MCF 10A (cell line): Measurements from ENCODE around the gene EGR2. TPM values are rescaled to one million over a fixed set of nuclear protein-coding genes. Genes with fewer than 3 reads are reported as not detected.
A peak's percentile ranks its signal among the peaks of the same experiment; 100 is the strongest.

Source experiments
- BruUV-seq: library from RNA; stranded (reverse); fragments of 400-500 nt; replicated peaks from 2 replicates; lab custom pipeline; 2021; lab: Mats Ljungman, UMichigan
- CTCF ChIA-PET: fragments of 300-600 bp; sonication (Branson Sonifier 250); formaldehyde crosslinking; extraction: SDS; loops from one replicate; lab custom pipeline; 2021; ENCODE audit warnings: antibody characterized with exemption, inconsistent platforms; lab: Yijun Ruan, JAX
- POLR2A ChIA-PET: fragments of 300-600, 350-650 bp; sonication (Branson Sonifier 250); formaldehyde crosslinking; extraction: SDS; loops from one replicate; lab custom pipeline; 2020; ENCODE audit warnings: antibody characterized with exemption, inconsistent platforms; lab: Yijun Ruan, JAX
- DNase-seq: peaks from one replicate; pipeline ENCODE4 v3.0.0-alpha.2; 2018; ENCODE audit not compliant: unreplicated experiment
- H3K27ac Mint-ChIP-seq: one replicate; pipeline ENCODE4 v1.8.0; 2022; ENCODE audit warnings: mild to moderate bottlenecking, low read depth, mixed read lengths; ENCODE audit not compliant: unreplicated experiment
- H3K27me3 Mint-ChIP-seq: one replicate; pipeline ENCODE4 v1.8.0; 2022; ENCODE audit warnings: mixed read lengths; ENCODE audit not compliant: insufficient read depth, unreplicated experiment
- H3K36me3 Mint-ChIP-seq: one replicate; pipeline ENCODE4 v1.8.0; 2022; ENCODE audit warnings: mild to moderate bottlenecking, moderate library complexity, mixed read lengths; ENCODE audit not compliant: insufficient read depth, unreplicated experiment
- H3K4me1 Mint-ChIP-seq: one replicate; pipeline ENCODE4 v1.8.0; 2022; ENCODE audit warnings: mixed read lengths; ENCODE audit not compliant: insufficient read depth, unreplicated experiment
- H3K4me3 Mint-ChIP-seq: one replicate; pipeline ENCODE4 v1.8.0; 2022; ENCODE audit warnings: mild to moderate bottlenecking, moderate library complexity, mixed read lengths; ENCODE audit not compliant: unreplicated experiment
- H3K9me3 Mint-ChIP-seq: one replicate; pipeline ENCODE4 v1.8.0; 2022; ENCODE audit warnings: mixed read lengths; ENCODE audit not compliant: unreplicated experiment
- intact Hi-C: fragments of 100-400 bp; cut with micrococcal nuclease; formaldehyde crosslinking; loops from 2 replicates; pipeline ENCODE4 v1.14.1; 2022
- total RNA-seq: library from RNA; stranded (reverse); gene quantifications from 2 replicates; pipeline ENCODE4 v1.2.3, GENCODE V29; 2022
- TF ChIP-seq, protein P1 (sequence below): fragments of 200-600 bp; IDR thresholded peaks from one replicate; pipeline ENCODE4 v1.8.0; 2022; ENCODE audit warnings: antibody characterized with exemption, mild to moderate bottlenecking; ENCODE audit not compliant: unreplicated experiment

The EGR2 gene
- total RNA-seq, 1 experiment from 2014 or later: 1.0 TPM

DNA sequence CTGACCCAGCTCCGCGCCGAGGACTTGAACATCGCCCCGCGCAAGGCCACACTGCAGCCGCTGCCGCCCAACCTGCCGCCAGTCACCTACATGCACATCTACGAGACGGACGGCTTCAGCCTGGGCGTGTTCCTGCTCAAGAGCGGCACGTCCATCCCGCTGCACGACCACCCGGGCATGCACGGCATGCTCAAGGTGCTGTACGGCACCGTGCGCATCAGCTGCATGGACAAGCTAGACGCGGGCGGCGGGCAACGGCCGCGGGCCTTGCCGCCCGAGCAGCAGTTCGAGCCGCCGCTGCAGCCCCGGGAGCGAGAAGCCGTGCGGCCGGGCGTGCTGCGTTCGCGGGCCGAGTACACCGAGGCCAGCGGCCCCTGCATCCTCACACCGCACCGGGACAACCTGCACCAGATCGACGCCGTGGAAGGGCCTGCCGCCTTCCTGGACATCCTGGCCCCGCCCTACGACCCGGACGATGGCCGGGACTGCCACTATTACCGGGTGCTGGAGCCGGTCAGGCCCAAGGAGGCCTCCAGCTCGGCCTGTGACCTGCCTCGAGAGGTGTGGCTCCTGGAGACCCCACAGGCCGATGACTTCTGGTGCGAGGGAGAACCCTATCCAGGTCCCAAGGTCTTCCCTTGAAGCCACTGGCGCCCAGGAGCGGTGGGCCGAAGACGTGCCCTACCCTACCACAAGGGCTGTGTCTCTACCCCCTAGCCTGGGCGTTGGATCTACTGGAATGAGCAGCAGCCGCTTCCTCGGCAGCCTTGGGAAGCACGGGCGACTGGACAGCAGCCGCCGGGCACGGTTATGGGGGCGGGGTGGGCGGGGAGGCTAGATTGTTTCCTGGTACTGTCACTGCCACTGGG, 10.7 kb downstream of the EGR2 start:
- intact Hi-C loops: loop anchor here (1.0 to 2.0 kb wide), 2 partner anchors 279 to 373 kb away; no protein-coding TSS in a partner anchor
- H3K9me3 Mint-ChIP-seq: no peaks in the 10 kb centered on the region
- TF ChIP-seq, protein P1, sequence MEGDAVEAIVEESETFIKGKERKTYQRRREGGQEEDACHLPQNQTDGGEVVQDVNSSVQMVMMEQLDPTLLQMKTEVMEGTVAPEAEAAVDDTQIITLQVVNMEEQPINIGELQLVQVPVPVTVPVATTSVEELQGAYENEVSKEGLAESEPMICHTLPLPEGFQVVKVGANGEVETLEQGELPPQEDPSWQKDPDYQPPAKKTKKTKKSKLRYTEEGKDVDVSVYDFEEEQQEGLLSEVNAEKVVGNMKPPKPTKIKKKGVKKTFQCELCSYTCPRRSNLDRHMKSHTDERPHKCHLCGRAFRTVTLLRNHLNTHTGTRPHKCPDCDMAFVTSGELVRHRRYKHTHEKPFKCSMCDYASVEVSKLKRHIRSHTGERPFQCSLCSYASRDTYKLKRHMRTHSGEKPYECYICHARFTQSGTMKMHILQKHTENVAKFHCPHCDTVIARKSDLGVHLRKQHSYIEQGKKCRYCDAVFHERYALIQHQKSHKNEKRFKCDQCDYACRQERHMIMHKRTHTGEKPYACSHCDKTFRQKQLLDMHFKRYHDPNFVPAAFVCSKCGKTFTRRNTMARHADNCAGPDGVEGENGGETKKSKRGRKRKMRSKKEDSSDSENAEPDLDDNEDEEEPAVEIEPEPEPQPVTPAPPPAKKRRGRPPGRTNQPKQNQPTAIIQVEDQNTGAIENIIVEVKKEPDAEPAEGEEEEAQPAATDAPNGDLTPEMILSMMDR: no peak
- ChIA-PET POLR2A (interaction anchor here (0.6 to 7.0 kb wide), 11 partner anchors 11 to 350 kb away, joined by 3 to 94 read pairs (median 4); partner anchors contain the start of genes EGR2 and NRBF2), CTCF (interaction anchor here (0.6 to 4.9 kb wide), 6 partner anchors 12 to 282 kb away, joined by 3 to 24 read pairs (median 4); no protein-coding TSS in a partner anchor)
- peak overlapping the region; percentile 91 for H3K4me3 Mint-ChIP-seq
- peaks cover 22% of the 10 kb centered on the region for H3K4me1 Mint-ChIP-seq
- peak overlapping the region; percentile 98 for H3K27ac Mint-ChIP-seq
- peaks cover 6% of the 10 kb centered on the region for H3K27me3 Mint-ChIP-seq
- peaks cover 17% of the 10 kb centered on the region for H3K36me3 Mint-ChIP-seq
- TSS peak; percentile 4 for BruUV-seq
- DNase-seq: peak; percentile 38

DNA sequence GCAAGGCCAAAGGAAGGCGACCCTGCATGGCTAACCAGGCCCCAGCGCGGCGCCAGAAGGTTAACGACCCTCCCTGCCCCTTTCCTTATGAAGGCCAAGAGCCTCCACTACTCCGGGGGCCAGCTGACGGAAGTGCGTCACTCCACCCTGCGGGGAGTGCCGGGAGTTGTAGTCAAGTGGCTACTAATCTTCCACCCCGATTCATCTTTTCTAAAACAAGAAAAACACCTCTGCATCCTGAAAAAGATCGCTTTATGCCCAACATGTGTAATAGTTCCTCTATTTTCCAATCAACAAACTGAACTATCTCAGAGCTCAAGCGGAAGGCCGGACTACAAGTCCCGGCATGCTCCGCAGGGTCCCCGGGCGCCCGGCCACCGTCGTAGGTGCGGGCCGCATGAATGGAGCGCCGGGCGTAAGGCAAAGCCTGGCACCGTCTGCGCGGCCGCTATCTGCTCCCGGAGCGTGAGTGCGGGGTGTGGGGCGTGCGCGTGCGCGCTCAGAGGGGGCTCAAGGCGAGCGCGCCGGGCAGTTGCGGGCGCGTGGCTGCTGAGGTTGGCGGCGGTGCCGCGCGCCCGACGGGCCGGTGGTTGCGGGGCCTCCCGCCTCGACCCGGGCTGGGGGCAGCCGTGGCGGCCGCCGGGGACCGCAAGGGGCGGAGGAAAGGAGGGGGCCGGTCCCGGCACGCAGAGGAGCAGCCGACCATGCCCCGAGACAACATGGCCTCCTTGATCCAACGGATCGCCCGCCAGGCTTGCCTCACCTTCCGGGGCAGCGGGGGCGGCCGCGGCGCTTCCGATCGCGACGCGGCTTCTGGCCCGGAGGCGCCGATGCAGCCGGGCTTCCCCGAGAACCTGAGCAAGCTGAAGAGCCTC, 11.6 kb downstream of the EGR2 start, which contains the start of gene ADO:
Gene ADO (plus strand): TSS at position 365 of the 875 bp plus-strand sequence. CDS start 340 bp downstream, at position 705.
- Mint-ChIP-seq H3K27me3 (peaks cover 11% of the 10 kb centered on the region), H3K27ac (peak within 1 kb of the TSS; percentile 98), H3K4me1 (peaks cover 22% of the 10 kb centered on the region), H3K36me3 (peaks cover 15% of the 10 kb centered on the region), H3K9me3 (no peaks in the 10 kb centered on the region), H3K4me3 (peak within 1 kb of the TSS; percentile 91)
- POLR2A ChIA-PET: interaction anchor here (0.6 to 7.0 kb wide), 12 partner anchors 12 to 349 kb away, joined by 3 to 94 read pairs (median 3); partner anchors contain the start of genes EGR2 and NRBF2
- peak; percentile 77 for DNase-seq
- TF ChIP-seq, protein P1: no peak
- CTCF ChIA-PET: interaction anchor here (0.6 kb wide), 1 partner anchor 18 kb away, joined by 3 read pairs; no protein-coding TSS in a partner anchor
- intact Hi-C loops: loop anchor here (1.0 to 2.0 kb wide), 3 partner anchors 12 to 372 kb away; partner anchors contain the start of gene EGR2
- BruUV-seq: no TSS peak

DNA sequence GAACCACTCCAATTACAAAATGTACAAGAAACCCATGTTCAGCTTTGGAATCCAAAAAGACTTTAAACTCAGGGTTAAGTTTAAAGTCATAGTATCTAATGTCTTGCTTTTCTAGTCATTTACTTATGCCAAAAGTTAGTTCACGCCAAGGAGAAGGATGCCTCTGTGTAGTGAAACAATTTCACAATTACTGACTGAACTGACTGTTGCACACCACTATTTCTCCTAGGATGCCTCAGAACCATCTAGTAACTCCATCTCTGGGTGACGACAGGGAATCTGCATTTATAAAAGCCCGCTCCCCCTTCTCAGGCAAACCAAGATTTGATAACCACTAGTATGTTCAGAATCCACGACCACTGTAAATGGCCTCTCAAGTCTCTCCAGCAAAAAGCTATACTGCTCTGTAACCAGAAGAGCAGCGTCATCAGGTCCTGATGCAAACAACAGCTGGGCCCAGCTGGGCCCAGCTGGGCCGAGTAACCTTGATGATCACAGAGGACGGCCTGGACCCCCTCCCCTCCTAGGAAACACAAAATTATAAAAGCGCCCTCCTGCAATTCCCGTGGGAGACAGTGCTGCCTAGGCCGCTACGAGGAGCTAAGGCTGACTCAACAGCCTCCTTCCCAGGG, 12.3 kb downstream of the EGR2 start:
- POLR2A ChIA-PET: interaction anchor here (0.8 to 7.0 kb wide), 10 partner anchors 13 to 330 kb away, joined by 3 to 94 read pairs (median 4); partner anchors contain the start of genes EGR2 and NRBF2
- Mint-ChIP-seq H3K4me1 (peaks cover 22% of the 10 kb centered on the region), H3K27me3 (peaks cover 13% of the 10 kb centered on the region), H3K27ac (peak overlapping the region; percentile 98), H3K9me3 (no peaks in the 10 kb centered on the region), H3K4me3 (peak overlapping the region; percentile 91), H3K36me3 (peaks cover 10% of the 10 kb centered on the region)
- intact Hi-C loops: loop anchor here (1.0 to 2.0 kb wide), 2 partner anchors 12 to 371 kb away; partner anchors contain the start of gene EGR2
- no peak for DNase-seq
- CTCF ChIA-PET: interaction anchor here (0.7 to 1.5 kb wide), 3 partner anchors 23 to 916 kb away, joined by 3 to 7 read pairs (median 7); no protein-coding TSS in a partner anchor
- TF ChIP-seq, protein P1: no peak
- TSS peak; percentile 83 for BruUV-seq
